Stimulated activated CD8-positive, alpha-beta memory T cell treated with anti-CD3 and anti-CD28 coated beads, Interleukin-4, amount 100 ng/mL, for 1 hour (primary cell): Measurements from ENCODE around the gene FRS3.

Experiments
- DNase-seq, 2 donors: peaks; one replicate each; pipeline ENCODE4 v3.0.0-alpha.2; 2020; ENCODE audit warnings: low read depth in 2 of 2, low spot score in 1 of 2

Gene FRS3

GRCh38 chr6:41730531-41731436, 48.9 kb downstream of the FRS3 start:
- DNase-seq = no peak

GRCh38 chr6:41729624-41730023, 50.1 kb downstream of the FRS3 start:
- no peak for DNase-seq

- DNase-seq = no peak
Observed at GRCh38 chr6:41728954-41729353, 50.7 kb downstream of the FRS3 start.

- DNase-seq = no peak
Observed at GRCh38 chr6:41728073-41728936, 51.4 kb downstream of the FRS3 start.

GRCh38 chr6:41727705-41728072, 52.0 kb downstream of the FRS3 start:
- no peak for DNase-seq

GRCh38 chr6:41726876-41727275, 52.8 kb downstream of the FRS3 start:
- DNase-seq = no peak

GRCh38 chr6:41724586-41725501, 54.9 kb downstream of the FRS3 start:
- no peak for DNase-seq

- DNase-seq = no peak
Observed at GRCh38 chr6:41724228-41724580, 55.5 kb downstream of the FRS3 start.

GRCh38 chr6:41723530-41724227, 56.0 kb downstream of the FRS3 start:
- no peak for DNase-seq

GRCh38 chr6:41722969-41723529, 56.7 kb downstream of the FRS3 start:
- no peak for DNase-seq

- no peak for DNase-seq
Observed at GRCh38 chr6:41721414-41721813, 58.3 kb downstream of the FRS3 start.

GRCh38 chr6:41720783-41721182, 58.9 kb downstream of the FRS3 start:
- no peak for DNase-seq

- no peak for DNase-seq
Observed at GRCh38 chr6:41720262-41720620, 59.5 kb downstream of the FRS3 start.
